Esophagus muscularis mucosa (tissue), 3 donors: ENCODE measurements around the gene MYADML2.

Experiments
- CTCF ChIP-seq, 3 experiments: fragments of 200-600 bp in 2 of 3; fragments of 450-650 bp in 1 of 3; sonication (generic) in 2 of 3; IDR thresholded peaks; one replicate each; pipeline ENCODE4 v1.5.1; 2017 to 2019; ENCODE audit warnings: antibody characterized with exemption in 3 of 3, mild to moderate bottlenecking in 2 of 3, moderate library complexity in 1 of 3
- EP300 ChIP-seq: sonication (generic); formaldehyde crosslinking; IDR thresholded peaks from one replicate; pipeline ENCODE4 v1.6.1; 2017; ENCODE audit warnings: antibody characterized with exemption

GRCh38 chr17:81939218-81939617, 7.8 kb downstream of the MYADML2 start:
- TF ChIP-seq EP300 (no peak), CTCF (IDR thresholded peaks at IDR 0.05) (no peak)
